IMR-90 (cell line): Measurements from ENCODE around the gene CALR3. TPM values are rescaled to one million over a fixed set of nuclear protein-coding genes. Genes with fewer than 3 reads are reported as not detected.

Experiments
- ATAC-seq: fragments of 200-7000 bp; cut with Tn5 transposase; 2 replicates; pipeline ENCODE4 v1.9.1; 2020; ENCODE audit warnings: low read depth, mild to moderate bottlenecking, moderate library complexity
- BruUV-seq: library from RNA; stranded (reverse); fragments of 400-500 nt; replicated peaks from 2 replicates; lab custom pipeline; 2021; lab: Mats Ljungman, UMichigan
- CTCF ChIA-PET: fragments of 300-600 bp; formaldehyde crosslinking; extraction: SDS; loops from one replicate; lab custom pipeline; 2021; ENCODE audit warnings: antibody characterized with exemption; lab: Yijun Ruan, JAX
- POLR2A ChIA-PET: fragments of 300-600 bp; sonication (Branson Sonifier 250); formaldehyde crosslinking; loops from one replicate; lab custom pipeline; 2022; ENCODE audit warnings: antibody characterized with exemption; ENCODE audit not compliant: unreplicated experiment; lab: Charles Lee
- DNase-seq: peaks from one replicate; pipeline ENCODE4 v3.0.0; 2013
- H2AFZ ChIP-seq: replicated peaks from 2 replicates; pipeline ENCODE3; 2013; ENCODE audit warnings: low read length, mild to moderate bottlenecking; ENCODE audit not compliant: poor library complexity
- H2AK5ac ChIP-seq: 2 replicates; pipeline ENCODE4 v1.6.1; 2013; ENCODE audit warnings: low read depth, low read length, inconsistent platforms
- H2AK9ac ChIP-seq: replicated peaks from 2 replicates; pipeline ENCODE3; 2013; ENCODE audit warnings: mild to moderate bottlenecking, low read depth, low read length, moderate library complexity; ENCODE audit not compliant: poor library complexity
- H2BK120ac ChIP-seq: 2 replicates; pipeline ENCODE4 v1.6.1; 2013; ENCODE audit warnings: low read depth, low read length, inconsistent platforms
- H2BK15ac ChIP-seq: 3 replicates; pipeline ENCODE4 v1.6.1; 2013; ENCODE audit warnings: low read depth, low read length, inconsistent platforms
- H2BK20ac ChIP-seq: 2 replicates; pipeline ENCODE4 v1.6.1; 2013; ENCODE audit warnings: low read depth, mild to moderate bottlenecking, inconsistent platforms, low read length, moderate library complexity
- H2BK5ac ChIP-seq: 2 replicates; pipeline ENCODE4 v1.6.1; 2013; ENCODE audit warnings: mild to moderate bottlenecking, low read depth, low read length, inconsistent platforms; ENCODE audit not compliant: poor library complexity, severe bottlenecking
- H3K14ac ChIP-seq: replicated peaks from 2 replicates; pipeline ENCODE4 v1.6.1; 2013; ENCODE audit warnings: low read depth, low read length, inconsistent platforms
- H3K18ac ChIP-seq: 2 replicates; pipeline ENCODE4 v1.6.1; 2013; ENCODE audit warnings: low read depth, low read length, control low read depth
- H3K23ac ChIP-seq: 2 replicates; pipeline ENCODE4 v1.6.1; 2013; ENCODE audit warnings: low read depth, low read length, inconsistent platforms
- H3K27ac ChIP-seq: 2 replicates; pipeline ENCODE4 v1.5.1; 2013; ENCODE audit warnings: mild to moderate bottlenecking, control low read depth, low read length; ENCODE audit not compliant: insufficient read depth
- H3K27me3 ChIP-seq: 2 replicates; pipeline ENCODE4 v1.6.1; 2013; ENCODE audit warnings: low read length; ENCODE audit not compliant: control insufficient read depth, insufficient read depth
- H3K36me3 ChIP-seq: 2 replicates; pipeline ENCODE4 v1.6.1; 2013; ENCODE audit warnings: low read length, mixed read lengths; ENCODE audit not compliant: control insufficient read depth, insufficient read depth
- H3K4ac ChIP-seq: 2 replicates; pipeline ENCODE4 v1.6.1; 2013; ENCODE audit warnings: low read depth, low read length, inconsistent platforms
- H3K4me1 ChIP-seq: 2 replicates; pipeline ENCODE4 v1.6.1; 2013; ENCODE audit warnings: low read length, mixed read lengths; ENCODE audit not compliant: control insufficient read depth, insufficient read depth
- H3K4me2 ChIP-seq: 2 replicates; pipeline ENCODE4 v1.6.1; 2013; ENCODE audit warnings: low read depth, mild to moderate bottlenecking, control low read depth, low read length, moderate library complexity
- H3K4me3 ChIP-seq: 2 replicates; pipeline ENCODE4 v1.5.1; 2013; ENCODE audit warnings: low read depth, mild to moderate bottlenecking, control low read depth, low read length, moderate library complexity; ENCODE audit not compliant: insufficient read depth
- H3K56ac ChIP-seq: 2 replicates; pipeline ENCODE4 v1.6.1; 2013; ENCODE audit warnings: low read length, inconsistent platforms; ENCODE audit not compliant: insufficient read depth; ENCODE audit errors: extremely low read depth
- H3K79me1 ChIP-seq, 2 experiments: 2 replicates each; pipeline ENCODE4 v1.6.1; 2013; ENCODE audit warnings: low read length in 2 of 2, inconsistent platforms in 1 of 2, low read depth in 1 of 2
- H3K9ac ChIP-seq: 2 replicates; pipeline ENCODE4 v1.6.1; 2013; ENCODE audit warnings: low read depth, low read length, control low read depth
- H3K9me1 ChIP-seq: 2 replicates; pipeline ENCODE4 v1.6.1; 2013; ENCODE audit warnings: low read length, inconsistent platforms; ENCODE audit not compliant: insufficient read depth
- H3K9me3 ChIP-seq: 2 replicates; pipeline ENCODE4 v1.6.1; 2013; ENCODE audit warnings: low read length; ENCODE audit not compliant: control insufficient read depth, insufficient read depth
- H4K20me1 ChIP-seq: 2 replicates; pipeline ENCODE4 v1.6.1; 2013; ENCODE audit warnings: low read length, inconsistent platforms; ENCODE audit not compliant: insufficient read depth
- H4K5ac ChIP-seq: 2 replicates; pipeline ENCODE4 v1.6.1; 2013; ENCODE audit warnings: mild to moderate bottlenecking, low read depth, low read length, control low read depth
- H4K8ac ChIP-seq, 2 experiments: 2 replicates each; pipeline ENCODE4 v1.6.1; 2013; ENCODE audit warnings: low read depth in 2 of 2, low read length in 2 of 2, control low read depth in 1 of 2, inconsistent platforms in 1 of 2
- H4K91ac ChIP-seq: 2 replicates; pipeline ENCODE4 v1.6.1; 2013; ENCODE audit warnings: low read depth, low read length, inconsistent platforms; ENCODE audit not compliant: insufficient read depth
- CHD1 ChIP-seq: IDR thresholded peaks from 2 replicates; pipeline ENCODE4 v1.6.1; 2012; ENCODE audit warnings: low read depth, low read length, improper control_type of control experiment
- RCOR1 ChIP-seq: IDR thresholded peaks from 2 replicates; pipeline ENCODE4 v1.6.1; 2012; ENCODE audit warnings: mild to moderate bottlenecking, low read length, improper control_type of control experiment; ENCODE audit not compliant: insufficient replicate concordance
- USF2 ChIP-seq: fragments of 150-350 bp; IDR thresholded peaks from 2 replicates; pipeline ENCODE4 v1.6.1; 2017; ENCODE audit warnings: mild to moderate bottlenecking, antibody characterized with exemption, low read length, low read depth
- WGBS, 2 experiments: methylation state at CpG; one replicate each; pipeline versions ENCODE4 v1.1.5 to v1.1.7; 2013; ENCODE audit warnings: missing lambda C conversion rate in 2 of 2; ENCODE audit not compliant: insufficient read length in 1 of 2; ENCODE audit errors: extremely low coverage in 2 of 2; 5-methylcytosine and 5-hydroxymethylcytosine counted together
- dilution Hi-C: fragments of 300-500 bp; cut with HindIII; formaldehyde crosslinking; loops from one replicate; pipeline ENCODE4 v1.14.3; 2018; ENCODE audit warnings: low sequenced_read_pairs; ENCODE audit not compliant: unreplicated experiment
- in situ Hi-C: fragments of 300-500 bp; cut with MboI; formaldehyde crosslinking; loops from 3 replicates; pipeline ENCODE4 v1.14.3; 2019; ENCODE audit warnings: low sequenced_read_pairs, inconsistent platforms, mixed read lengths
- intact Hi-C: fragments of 100-400 bp; cut with micrococcal nuclease; formaldehyde crosslinking; loops from 2 replicates; pipeline ENCODE4 v1.10.0; 2022
- polyA plus RNA-seq, 3 experiments: library from polyadenylated mRNA; depleted of rRNA; stranded (reverse); fragments of >200 nt; gene quantifications; 2 replicates each; pipeline ENCODE4 v1.2.3, GENCODE V29; 2012; ENCODE audit warnings: low replicate concordance in 1 of 3
- total RNA-seq: library from RNA; depleted of rRNA; stranded (reverse); fragments of >200 nt; gene quantifications from 2 replicates; pipeline ENCODE4 v1.2.3, GENCODE V29; 2012

Gene CALR3
- total and polyA plus RNA-seq, 2 of the 4 experiments (the other 2 are of a cell fraction) = not detected

GRCh38 chr19:16476401-16476800 is 19.6 kb downstream of the CALR3 start:
- dilution Hi-C loops = no loop called here
- H3K23ac ChIP-seq = no peak overlapping the region
- in situ Hi-C loops = no loop called here

More at GRCh38 chr19:16476401-16476800, 19.6 kb downstream of the CALR3 start:
- Histone ChIP-seq H3K4ac (no peak overlapping the region), H3K79me1 (peaks cover 0 to under 1% of the 10 kb centered on the region in 2 experiments; a peak in 1 of 4 replicates), H3K18ac (no peak overlapping the region), H2BK15ac (no peak overlapping the region), H3K56ac (no peak overlapping the region), H4K5ac (no peak overlapping the region), H3K9me1 (no peaks in the 10 kb centered on the region), H2AFZ (no peak overlapping the region), H2BK5ac (no peak overlapping the region), H2AK9ac (no peak overlapping the region), H3K9me3 (no peaks in the 10 kb centered on the region), H3K14ac (no peak overlapping the region), H3K36me3 (no peaks in the 10 kb centered on the region), H4K20me1 (0 out of 2 replicates have a peak, but pooled peaks cover under 1% of the 10 kb centered on the region), H3K27me3 (0 out of 2 replicates have a peak, but pooled peaks cover 2% of the 10 kb centered on the region), H3K4me2 (no peak overlapping the region), H2AK5ac (no peak overlapping the region), H2BK20ac (no peak overlapping the region), H3K27ac (no peak overlapping the region), H3K4me1 (0 out of 2 replicates have a peak, but pooled peaks cover 4% of the 10 kb centered on the region), H3K4me3 (no peak overlapping the region), H4K91ac (no peak overlapping the region), H3K9ac (no peak overlapping the region), H4K8ac (no peak overlapping the region), H2BK120ac (no peak overlapping the region)
- no peak for DNase-seq
- no peak for TF ChIP-seq RCOR1
- TF ChIP-seq USF2 = no peak
- TF ChIP-seq CHD1 = no peak
- POLR2A ChIA-PET = no interaction called here
- CTCF ChIA-PET = interaction anchor here (0.6 kb wide), 1 partner anchor 39 kb away, joined by 3 read pairs; no protein-coding TSS in a partner anchor
- intact Hi-C loops = no loop called here
- BruUV-seq = no TSS peak
- no peak for ATAC-seq
- WGBS, 2 experiments = no CpG with 5 or more reads among the region's 3 CpGs
